HFF-Myc (cell line): ENCODE measurements around the gene EXOC3.
"Not testable (repeated sequence)": the region's sequence is repeated elsewhere in the genome, so short reads cannot be mapped to it uniquely, and the experiment has no call there.

Experiments
- DNase-seq: peaks from one replicate; pipeline ENCODE4 v3.0.0-alpha.2; 2011; ENCODE audit warnings: low read depth; ENCODE audit errors: extremely low read depth
- H3K4me3 ChIP-seq: replicated peaks from 2 replicates; pipeline ENCODE4 v1.5.1; 2011; ENCODE audit warnings: low read depth, mild to moderate bottlenecking, control low read depth, low read length
- CTCF ChIP-seq: IDR thresholded peaks from 2 replicates; pipeline ENCODE4 v1.5.1; 2012; ENCODE audit warnings: mild to moderate bottlenecking, low read depth, low read length, control low read depth; ENCODE audit errors: missing control alignments

Gene EXOC3

GRCh38 chr5:472076-472655 is 29.2 kb downstream of the EXOC3 start:
- peak overlapping the region; percentile 85 for H3K4me3 ChIP-seq
- DNase-seq, result no peak
- TF ChIP-seq CTCF, result no peak

- peak; percentile 21 for DNase-seq
- peak overlapping the region; percentile 85 for H3K4me3 ChIP-seq
- TF ChIP-seq CTCF, result no peak
These were observed 29.9 kb downstream of the EXOC3 start for GRCh38 chr5:472656-473550.

GRCh38 chr5:473551-474192 is 30.7 kb downstream of the EXOC3 start:
- DNase-seq, result no peak
- peak overlapping the region; percentile 81 for H3K4me3 ChIP-seq
- no peak for TF ChIP-seq CTCF

GRCh38 chr5:474232-474839 is 31.4 kb downstream of the EXOC3 start:
- H3K4me3 ChIP-seq, result peak overlapping the region; percentile 81

GRCh38 chr5:474840-475661 is 32.1 kb downstream of the EXOC3 start:
- no peak for TF ChIP-seq CTCF
- peak overlapping the region; percentile 81 for H3K4me3 ChIP-seq

More at GRCh38 chr5:474232-474839, 31.4 kb downstream of the EXOC3 start:
- DNase-seq, result not testable (repeated sequence)

GRCh38 chr5:475704-476101 is 32.7 kb downstream of the EXOC3 start:
- H3K4me3 ChIP-seq, result no peak overlapping the region
- TF ChIP-seq CTCF, result no peak
- no peak for DNase-seq

More at GRCh38 chr5:474840-475661, 32.1 kb downstream of the EXOC3 start:
- no peak for DNase-seq
